ENCODE data around the gene NR4A2.

DNA sequence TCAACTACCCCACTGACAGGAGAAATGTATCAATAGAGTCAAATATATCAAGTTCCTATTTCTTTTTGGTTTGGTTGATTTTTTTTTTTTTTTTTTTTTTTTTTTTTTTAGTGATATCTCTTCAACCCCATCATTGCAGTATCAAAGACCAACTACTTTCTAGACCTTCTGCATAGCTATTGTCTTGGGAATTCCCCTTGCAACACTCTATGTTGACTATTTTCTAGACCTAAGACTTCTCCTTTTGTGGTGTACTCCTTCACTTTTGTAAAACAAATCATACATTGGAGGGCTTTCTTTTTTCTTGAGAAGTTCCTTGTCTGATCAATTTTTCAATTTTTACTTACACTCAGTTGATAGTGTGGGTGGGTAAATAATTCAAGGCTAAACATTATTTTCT is 46.5 kb upstream of the NR4A2 start:
- TF ChIP-seq, protein P1, sequence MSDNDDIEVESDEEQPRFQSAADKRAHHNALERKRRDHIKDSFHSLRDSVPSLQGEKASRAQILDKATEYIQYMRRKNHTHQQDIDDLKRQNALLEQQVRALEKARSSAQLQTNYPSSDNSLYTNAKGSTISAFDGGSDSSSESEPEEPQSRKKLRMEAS (IDR thresholded peaks at IDR 0.05) = no peak
- TF ChIP-seq CREB1 (IDR thresholded peaks at IDR 0.05; ENCODE audit: low read depth) (no peak), TEAD4 (IDR thresholded peaks at IDR 0.05) (no peak), RAD21 (IDR thresholded peaks at IDR 0.05; ENCODE audit: low read depth) (no peak), EP300 (IDR thresholded peaks at IDR 0.05; ENCODE audit: borderline replicate concordance) (no peak), CEBPB (IDR thresholded peaks at IDR 0.05) (no peak), NFIC (IDR thresholded peaks at IDR 0.05) (no peak), TCF12 (IDR thresholded peaks at IDR 0.05; ENCODE audit: low read depth) (no peak), EGR1 (IDR thresholded peaks at IDR 0.05) (no peak), YY1 (IDR thresholded peaks at IDR 0.05; ENCODE audit: low read depth) (no peak)
- TF ChIP-seq, protein P2, sequence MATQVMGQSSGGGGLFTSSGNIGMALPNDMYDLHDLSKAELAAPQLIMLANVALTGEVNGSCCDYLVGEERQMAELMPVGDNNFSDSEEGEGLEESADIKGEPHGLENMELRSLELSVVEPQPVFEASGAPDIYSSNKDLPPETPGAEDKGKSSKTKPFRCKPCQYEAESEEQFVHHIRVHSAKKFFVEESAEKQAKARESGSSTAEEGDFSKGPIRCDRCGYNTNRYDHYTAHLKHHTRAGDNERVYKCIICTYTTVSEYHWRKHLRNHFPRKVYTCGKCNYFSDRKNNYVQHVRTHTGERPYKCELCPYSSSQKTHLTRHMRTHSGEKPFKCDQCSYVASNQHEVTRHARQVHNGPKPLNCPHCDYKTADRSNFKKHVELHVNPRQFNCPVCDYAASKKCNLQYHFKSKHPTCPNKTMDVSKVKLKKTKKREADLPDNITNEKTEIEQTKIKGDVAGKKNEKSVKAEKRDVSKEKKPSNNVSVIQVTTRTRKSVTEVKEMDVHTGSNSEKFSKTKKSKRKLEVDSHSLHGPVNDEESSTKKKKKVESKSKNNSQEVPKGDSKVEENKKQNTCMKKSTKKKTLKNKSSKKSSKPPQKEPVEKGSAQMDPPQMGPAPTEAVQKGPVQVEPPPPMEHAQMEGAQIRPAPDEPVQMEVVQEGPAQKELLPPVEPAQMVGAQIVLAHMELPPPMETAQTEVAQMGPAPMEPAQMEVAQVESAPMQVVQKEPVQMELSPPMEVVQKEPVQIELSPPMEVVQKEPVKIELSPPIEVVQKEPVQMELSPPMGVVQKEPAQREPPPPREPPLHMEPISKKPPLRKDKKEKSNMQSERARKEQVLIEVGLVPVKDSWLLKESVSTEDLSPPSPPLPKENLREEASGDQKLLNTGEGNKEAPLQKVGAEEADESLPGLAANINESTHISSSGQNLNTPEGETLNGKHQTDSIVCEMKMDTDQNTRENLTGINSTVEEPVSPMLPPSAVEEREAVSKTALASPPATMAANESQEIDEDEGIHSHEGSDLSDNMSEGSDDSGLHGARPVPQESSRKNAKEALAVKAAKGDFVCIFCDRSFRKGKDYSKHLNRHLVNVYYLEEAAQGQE (IDR thresholded peaks at IDR 0.05; ENCODE audit: low read depth) = no peak

All from Ishikawa (cell line).